Thyroid gland (tissue), 4 donors: ENCODE results near the gene ADH4.

Source experiments
- CTCF ChIP-seq, 6 experiments: fragments of 200-600 bp in 3 of 6; fragments of 450-650 bp in 3 of 6; sonication (generic) in 3 of 6; IDR thresholded peaks; one replicate each; pipeline ENCODE4 v1.5.1; 2016 to 2019; ENCODE audit warnings: antibody characterized with exemption in 6 of 6, mild to moderate bottlenecking in 2 of 6, inconsistent platforms in 1 of 6, moderate library complexity in 1 of 6
- POLR2A ChIP-seq, 2 donors: fragments of 450-650 bp; IDR thresholded peaks; one replicate each; pipeline ENCODE4 v1.6.1; 2017; ENCODE audit warnings: antibody characterized with exemption in 2 of 2, mild to moderate bottlenecking in 2 of 2, moderate library complexity in 1 of 2

GRCh38 chr4:99126376-99126775 lies 17.7 kb downstream of the ADH4 start:
- TF ChIP-seq POLR2A (IDR thresholded peaks at IDR 0.05) (no peak), CTCF (IDR thresholded peaks at IDR 0.05) (no peak)
